ENCODE results near the gene BCR. TPM values are rescaled to one million over a fixed set of nuclear protein-coding genes. Genes with fewer than 3 reads are reported as not detected.

Gene BCR
- polyA plus RNA-seq, 3 donors = 10.3 to 37.9 (median 14.8) TPM

GRCh38 chr22:23245045-23245798, 64.9 kb downstream of the BCR start:
- H3K27ac ChIP-seq (ENCODE audit: low read depth, low read length) = no peak overlapping the region
- WGBS, 3 donors = 71 to 79% (median 78%) methylated on average over 17 of the region's 17 CpGs

DNA sequence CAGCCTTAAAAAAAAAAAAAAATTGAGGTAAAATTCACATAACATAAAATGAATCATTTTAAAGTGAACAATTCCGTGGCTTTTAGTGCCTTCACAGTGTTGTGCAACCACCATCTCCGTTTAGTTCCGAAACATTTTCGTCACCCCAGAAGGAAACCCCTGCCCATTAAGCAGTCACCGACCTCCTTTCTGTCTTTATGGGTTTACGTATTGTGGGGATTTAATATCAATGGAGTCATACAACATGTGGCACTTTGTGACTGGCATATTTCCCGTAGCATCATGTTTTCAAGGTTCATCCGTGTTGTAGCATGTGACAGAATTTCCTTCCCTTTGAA, 65.5 kb downstream of the BCR start:
- H3K27ac ChIP-seq (ENCODE audit: low read depth, low read length) = no peak overlapping the region
- 48 to 79% (median 63%) methylated on average over 8 of the region's 8 CpGs for WGBS, 3 donors

DNA sequence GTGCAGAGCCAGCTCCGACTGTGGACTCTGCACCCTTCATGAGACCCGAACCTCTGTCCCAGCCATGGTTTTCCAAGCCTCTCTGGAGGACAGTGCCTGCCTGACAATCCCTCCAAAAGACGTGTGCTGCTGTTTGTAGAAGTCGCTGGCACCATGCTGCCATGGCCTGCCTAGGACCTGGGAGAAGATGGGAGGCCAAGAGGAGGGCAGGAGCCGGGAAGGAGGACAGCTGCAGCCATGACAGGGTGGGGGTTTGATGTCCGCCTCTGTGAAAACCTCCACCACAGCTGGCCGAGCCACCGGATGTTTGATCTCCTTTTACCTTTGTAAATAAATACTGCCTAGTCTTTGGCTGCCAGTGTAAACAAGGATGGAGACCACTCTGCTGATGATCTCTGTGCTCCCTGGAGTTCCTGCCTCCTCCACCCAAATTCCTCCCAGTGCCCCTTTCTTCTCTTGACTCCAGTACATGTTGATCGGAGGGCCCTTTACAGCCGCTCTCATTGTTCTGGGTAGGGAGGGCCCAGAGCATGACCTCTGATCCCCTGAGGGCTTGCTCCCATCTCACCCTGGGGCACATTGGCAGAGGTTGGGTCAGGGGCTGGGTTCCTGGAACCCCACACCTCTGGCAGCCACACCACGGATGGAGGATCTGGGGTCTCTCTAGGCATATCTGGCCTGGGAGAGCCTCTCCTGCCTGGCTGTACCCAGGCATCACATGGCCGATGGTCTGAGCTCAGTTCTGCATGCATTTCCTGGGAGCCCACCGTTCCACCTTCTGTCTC, 66.9 kb downstream of the BCR start:
- no peak overlapping the region for H3K27ac ChIP-seq (ENCODE audit: low read depth, low read length)
- 76 to 93% (median 89%) methylated on average over 13 of the region's 13 CpGs for WGBS, 3 donors

GRCh38 chr22:23248583-23248982, 68.3 kb downstream of the BCR start:
- WGBS, 3 donors = 58 to 86% (median 71%) methylated on average over 2 of the region's 2 CpGs
- H3K27ac ChIP-seq (ENCODE audit: low read depth, low read length) = no peak overlapping the region

GRCh38 chr22:23250056-23250784, 69.9 kb downstream of the BCR start:
- no peak overlapping the region for H3K27ac ChIP-seq (ENCODE audit: low read depth, low read length)
- 76 to 83% (median 79%) methylated on average over 16 of the region's 16 CpGs for WGBS, 3 donors

DNA sequence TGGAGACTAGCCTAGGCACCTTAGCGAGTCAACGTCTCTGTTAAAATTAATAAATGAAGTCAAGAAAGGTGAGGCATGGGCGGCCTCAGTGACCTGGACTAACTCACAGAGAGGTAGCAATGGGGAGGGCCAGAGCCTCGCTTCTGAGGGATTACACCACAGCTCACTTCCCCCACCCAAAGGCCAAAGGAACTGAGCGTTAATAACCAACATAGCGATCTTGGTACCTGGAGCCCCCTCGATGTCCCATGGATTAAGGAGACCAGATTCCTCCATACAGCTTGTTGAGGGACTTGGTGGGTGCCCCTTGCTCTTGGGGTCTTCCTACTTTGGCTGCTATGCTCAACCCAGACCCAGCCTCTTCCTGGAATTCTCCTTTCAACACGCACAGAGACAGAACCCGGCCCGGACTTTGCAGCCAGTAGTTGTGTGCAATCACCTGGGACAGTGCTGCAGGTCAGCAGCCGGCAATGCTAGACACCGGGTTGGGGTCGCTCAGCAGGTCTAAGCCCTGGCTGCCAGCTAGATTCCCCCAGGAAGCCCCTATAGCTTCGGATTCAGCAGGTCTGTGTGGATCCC, 70.6 kb downstream of the BCR start:
- 84 to 96% (median 86%) methylated on average over 14 of the region's 14 CpGs for WGBS, 3 donors

DNA sequence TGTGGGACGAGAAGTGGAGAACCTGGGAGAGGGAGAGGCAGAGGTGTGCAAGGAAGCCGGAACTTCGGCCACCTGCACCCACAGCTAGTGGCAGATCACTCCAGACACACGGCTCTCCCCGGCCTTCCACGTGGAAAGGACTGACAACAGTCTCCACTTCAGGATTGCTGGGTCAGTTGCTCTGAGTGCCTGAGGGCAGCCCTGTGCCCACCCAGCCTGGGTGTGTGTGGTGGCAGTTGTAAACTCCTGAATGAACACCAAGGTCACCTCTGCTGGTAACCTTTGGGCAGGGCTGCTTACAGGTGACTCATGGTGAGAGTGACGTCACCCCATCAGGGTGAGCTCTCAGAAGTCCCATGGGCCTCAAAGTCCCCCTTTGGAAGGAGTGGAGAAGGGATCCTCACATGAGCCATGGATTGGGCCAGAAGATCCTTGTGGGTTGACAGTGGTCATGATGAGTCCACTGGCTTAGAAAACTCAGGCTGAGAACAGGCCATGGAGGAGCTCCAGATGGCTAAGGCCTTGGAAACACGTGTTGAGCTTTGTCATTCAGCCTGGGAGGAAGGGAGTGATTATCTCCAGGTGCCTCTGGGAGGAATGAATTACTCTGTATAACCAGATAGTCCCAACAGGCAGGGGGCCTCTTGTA, 71.3 kb downstream of the BCR start:
- 75 to 89% (median 86%) methylated on average over 8 of the region's 8 CpGs for WGBS, 3 donors
- H3K27ac ChIP-seq (ENCODE audit: low read depth, low read length) = no peak overlapping the region

More for the DNA sequence above, 70.6 kb downstream of the BCR start:
- no peak overlapping the region for H3K27ac ChIP-seq (ENCODE audit: low read depth, low read length)

GRCh38 chr22:23253475-23254055, 73.3 kb downstream of the BCR start:
- 88 to 96% (median 95%) methylated on average over 19 of the region's 19 CpGs for WGBS, 3 donors
- no peak overlapping the region for H3K27ac ChIP-seq (ENCODE audit: low read depth, low read length)

DNA sequence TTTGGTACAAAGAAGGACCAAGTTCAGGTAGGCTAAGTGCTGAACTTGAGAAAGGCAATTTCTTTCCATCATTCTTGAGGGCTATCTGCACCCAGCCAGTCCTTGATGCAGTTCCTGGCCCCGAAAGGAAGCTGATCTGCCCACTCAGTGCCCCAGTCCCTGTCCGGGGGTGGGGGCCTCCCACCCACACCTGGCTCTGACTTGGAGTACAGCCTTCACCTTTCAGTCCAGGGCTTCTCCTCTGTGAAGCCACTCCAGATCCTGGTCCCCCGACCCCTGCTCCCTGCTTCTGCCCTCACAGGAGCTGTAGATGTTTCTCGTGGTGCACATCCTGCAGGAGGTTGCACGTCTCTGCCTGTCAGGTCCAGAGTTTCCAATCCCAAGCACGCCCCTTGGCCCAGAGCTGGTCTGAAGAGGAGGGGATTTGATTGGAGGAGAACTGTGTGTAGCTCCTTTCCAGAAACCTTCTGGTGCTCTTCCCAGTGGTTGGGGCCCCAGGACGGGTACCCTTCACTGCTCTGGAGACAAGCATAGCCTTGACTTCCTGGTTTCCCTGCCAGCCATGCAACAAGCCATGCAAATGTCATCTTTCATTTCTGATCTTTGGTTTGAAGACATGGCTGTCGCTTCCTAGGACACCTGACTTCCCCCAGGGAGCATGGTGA, 75.3 kb downstream of the BCR start:
- H3K27ac ChIP-seq (ENCODE audit: low read depth, low read length) = no peak overlapping the region
- WGBS, 3 donors = 68 to 85% (median 82%) methylated on average over 8 of the region's 8 CpGs

GRCh38 chr22:23256171-23256932, 76.0 kb downstream of the BCR start:
- 87 to 93% (median 92%) methylated on average over 10 of the region's 10 CpGs for WGBS, 3 donors
- no peak overlapping the region for H3K27ac ChIP-seq (ENCODE audit: low read depth, low read length)

GRCh38 chr22:23256986-23257888, 76.9 kb downstream of the BCR start:
- 52 to 59% (median 55%) methylated on average over 19 of the region's 19 CpGs for WGBS, 3 donors

GRCh38 chr22:23257889-23258825, 77.8 kb downstream of the BCR start:
- H3K27ac ChIP-seq (ENCODE audit: low read depth, low read length) = no peak overlapping the region
- WGBS, 3 donors = 91 to 93% (median 92%) methylated on average over 15 of the region's 15 CpGs

More at GRCh38 chr22:23256986-23257888, 76.9 kb downstream of the BCR start:
- H3K27ac ChIP-seq (ENCODE audit: low read depth, low read length) = no peak overlapping the region

GRCh38 chr22:23258826-23259170, 78.5 kb downstream of the BCR start:
- H3K27ac ChIP-seq (ENCODE audit: low read depth, low read length) = no peak overlapping the region

DNA sequence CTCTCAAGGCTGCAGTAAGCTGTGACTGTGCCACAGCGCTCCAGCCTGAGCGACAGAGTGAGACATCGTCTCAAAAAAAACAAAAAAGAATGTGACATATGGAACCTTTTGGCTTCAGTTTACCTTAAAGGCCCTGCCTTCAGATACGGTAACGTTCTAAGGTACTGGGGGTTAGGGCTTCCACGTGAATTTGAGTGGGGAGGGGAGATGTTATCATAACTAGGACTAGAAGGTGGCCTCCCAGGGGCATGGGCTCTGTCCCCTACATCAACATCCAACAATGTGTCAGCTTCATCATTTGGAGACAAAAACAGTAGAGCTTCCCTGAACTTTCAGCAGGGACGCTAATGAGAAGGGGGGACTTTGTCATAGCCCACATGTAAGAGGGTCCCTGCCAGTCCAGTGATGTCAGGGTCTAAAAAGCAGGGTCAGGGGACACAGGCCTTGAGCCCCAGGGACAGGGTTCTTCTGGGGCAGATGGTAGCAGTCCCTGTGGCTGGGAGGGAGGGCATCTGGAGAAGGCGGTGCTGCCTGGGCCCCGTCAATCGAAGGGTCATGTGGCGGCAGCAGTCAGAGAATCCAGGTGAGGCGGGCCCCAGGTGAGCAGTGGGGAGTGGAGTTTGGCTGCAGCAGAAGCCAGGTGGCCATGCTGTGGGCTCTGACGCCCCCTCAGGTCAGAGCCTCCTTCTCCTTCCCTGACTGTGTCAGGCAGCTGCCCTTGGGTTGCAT, 79.8 kb downstream of the BCR start:
- WGBS, 3 donors = 87 to 97% (median 95%) methylated on average over 13 of the region's 13 CpGs
- no peak overlapping the region for H3K27ac ChIP-seq (ENCODE audit: low read depth, low read length)

More at GRCh38 chr22:23258826-23259170, 78.5 kb downstream of the BCR start:
- 93 to 97% (median 95%) methylated on average over 11 of the region's 11 CpGs for WGBS, 3 donors

Data from adipose tissue (tissue), 3 donors.